Left lung (tissue), 10 donors: ENCODE data around the gene DCLK2. TPM values are rescaled to one million over a fixed set of nuclear protein-coding genes. Genes with fewer than 3 reads are reported as not detected.

ENCODE experiments used
- ATAC-seq: fragments of 200-7000 bp; cut with Tn5 transposase; one replicate; pipeline ENCODE4 v1.9.1; 2020; ENCODE audit warnings: moderate library complexity
- DNase-seq, 4 donors: peaks; one replicate each; pipeline ENCODE4 v3.0.0-alpha.2; 2013 to 2020
- H3K27ac ChIP-seq, 2 donors: fragments of 200-600 bp; sonication (generic) in 1 of 2; one replicate each; pipeline versions ENCODE4 v1.5.0 to v1.8.0; 2020 to 2021
- H3K27me3 ChIP-seq, 2 donors: fragments of 200-600 bp; sonication (generic) in 1 of 2; one replicate each; pipeline versions ENCODE4 v1.5.0 to v1.8.0; 2020 to 2021
- H3K36me3 ChIP-seq, 2 donors: fragments of 200-600 bp; sonication (generic) in 1 of 2; one replicate each; pipeline versions ENCODE4 v1.5.0 to v1.8.0; 2020 to 2021
- H3K4me1 ChIP-seq, 2 donors: fragments of 200-600 bp; one replicate each; pipeline ENCODE4 v1.8.0; 2021
- H3K4me3 ChIP-seq, 2 donors: fragments of 200-600 bp; sonication (generic) in 1 of 2; one replicate each; pipeline versions ENCODE4 v1.5.0 to v1.8.0; 2020 to 2021; ENCODE audit warnings: mild to moderate bottlenecking in 1 of 2
- H3K9me3 ChIP-seq, 2 donors: fragments of 200-600 bp; sonication (generic) in 1 of 2; one replicate each; pipeline versions ENCODE4 v1.5.0 to v1.8.0; 2020 to 2021
- CTCF ChIP-seq, 2 donors: fragments of 200-600 bp; sonication (generic) in 1 of 2; IDR thresholded peaks; one replicate each; pipeline versions ENCODE4 v1.5.0 to v1.8.0; 2021; ENCODE audit warnings: antibody characterized with exemption in 2 of 2
- intact Hi-C, 2 donors: fragments of 100-400 bp; cut with DNase I; formaldehyde crosslinking; loops; one replicate each; pipeline versions ENCODE4 v1.11.2 to v1.14.2; 2022
- polyA plus RNA-seq, 6 donors: library from polyadenylated mRNA; unstranded; fragments of 120-200 nt; gene quantifications; one replicate each; pipeline ENCODE4 v1.2.1, GENCODE V29; 2013; ENCODE audit not compliant: insufficient read length in 6 of 6
- total RNA-seq, 2 donors: library from RNA; stranded (reverse); fragmentation: NEBNext Ultra II Directional; extraction: Animal tissue kit (Norgen Biotek cat#: 25700); gene quantifications; one replicate each; pipeline ENCODE4 v1.2.1, GENCODE V29; 2021
- donor health status: DM: no; HTN: yes; CAD: no.
- donor health status: DM: no; HTN: no; CAD: no.

Gene DCLK2
- total and polyA plus RNA-seq, 8 donors: 2.6 to 12.9 (median 11.5) TPM

DNA sequence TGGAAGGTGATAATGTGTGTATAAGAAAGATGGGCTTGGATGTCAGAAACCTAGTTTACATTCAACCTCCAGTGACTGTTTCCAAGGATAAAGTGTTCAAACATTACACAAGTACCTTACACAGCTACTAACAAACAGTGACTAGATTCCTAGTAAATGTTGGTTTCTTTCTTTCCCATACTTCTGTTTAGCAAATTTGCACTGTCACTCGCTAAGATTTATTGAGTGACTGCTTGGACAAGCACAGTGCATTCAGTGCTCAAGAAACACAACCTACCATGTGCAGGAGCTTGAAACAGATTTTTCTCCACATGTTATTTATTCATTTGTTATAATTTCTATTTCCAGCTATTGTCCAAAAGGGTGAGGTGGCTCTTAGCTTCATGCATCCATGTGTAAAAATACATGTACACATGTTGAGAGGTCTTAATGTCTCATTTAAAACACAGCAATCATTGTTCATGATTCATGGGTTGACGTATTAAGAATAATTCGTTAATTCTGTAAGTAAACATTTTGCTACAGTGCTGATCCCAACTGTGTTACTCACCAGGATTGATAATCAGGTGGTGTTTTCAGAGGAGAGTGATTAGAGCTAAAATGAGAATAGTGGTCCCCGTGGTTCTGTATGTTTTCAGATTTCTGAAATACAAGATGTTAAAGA lies 153.0 kb downstream of the DCLK2 start:
- DNase-seq: no peak
- Histone ChIP-seq H3K27ac (no peak overlapping the region), H3K36me3 (no peaks in the 10 kb centered on the region), H3K4me1 (peaks cover 0 to 4% of the 10 kb centered on the region in 2 donors), H3K27me3 (no peaks in the 10 kb centered on the region), H3K9me3 (no peaks in the 10 kb centered on the region), H3K4me3 (no peak overlapping the region)
- ATAC-seq: no peak
- no peak for TF ChIP-seq CTCF (IDR thresholded peaks at IDR 0.05)
- intact Hi-C loops: no loop called here

DNA sequence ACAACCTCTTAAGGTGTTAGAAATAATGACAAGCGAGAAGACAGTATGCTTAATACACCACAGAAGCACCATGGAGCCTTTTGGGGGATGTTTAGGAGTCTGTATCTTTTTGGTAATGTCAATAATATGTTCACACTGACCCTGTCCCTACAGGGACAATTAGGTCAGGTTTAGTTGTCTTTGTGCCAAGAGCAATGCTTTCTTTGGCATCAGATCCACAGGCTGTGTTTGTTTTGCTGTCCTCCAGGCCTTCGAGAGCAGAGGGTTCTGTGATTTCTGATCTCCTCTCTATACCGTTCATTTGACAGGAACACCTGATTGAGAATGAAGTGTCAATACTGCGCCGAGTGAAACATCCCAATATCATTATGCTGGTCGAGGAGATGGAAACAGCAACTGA lies 153.8 kb downstream of the DCLK2 start:
- DNase-seq (no peak), ATAC-seq (no peak)
- Histone ChIP-seq H3K4me3 (no peak overlapping the region), H3K4me1 (peaks cover 0 to 4% of the 10 kb centered on the region in 2 donors), H3K9me3 (no peaks in the 10 kb centered on the region), H3K27ac (no peak overlapping the region), H3K36me3 (no peaks in the 10 kb centered on the region), H3K27me3 (no peaks in the 10 kb centered on the region)
- intact Hi-C loops: no loop called here
- TF ChIP-seq CTCF (IDR thresholded peaks at IDR 0.05): no peak

DNA sequence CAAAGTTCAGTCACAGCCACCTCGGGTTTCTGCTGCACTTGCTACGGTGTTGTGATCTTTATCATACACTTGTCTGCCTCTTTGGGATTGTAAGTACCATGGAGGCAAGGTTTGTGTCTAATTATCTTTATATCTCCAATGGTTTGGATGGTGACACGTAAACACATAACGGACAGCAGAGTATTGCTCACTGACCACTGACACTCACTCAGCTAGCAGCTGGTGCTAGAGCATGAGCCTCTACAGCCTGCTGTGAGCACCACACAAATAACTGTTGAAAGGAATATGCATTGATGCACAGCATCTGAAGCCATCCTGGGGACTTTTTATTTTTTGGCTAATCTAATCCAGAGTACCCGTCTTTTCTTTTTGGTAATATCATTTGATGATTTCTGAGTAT lies 156.0 kb downstream of the DCLK2 start:
- Histone ChIP-seq H3K4me3 (no peak overlapping the region), H3K27ac (no peak overlapping the region), H3K36me3 (no peaks in the 10 kb centered on the region), H3K27me3 (no peaks in the 10 kb centered on the region), H3K4me1 (peaks cover 0 to 4% of the 10 kb centered on the region in 2 donors), H3K9me3 (no peaks in the 10 kb centered on the region)
- DNase-seq (no peak), ATAC-seq (no peak)
- TF ChIP-seq CTCF (IDR thresholded peaks at IDR 0.05): no peak
- intact Hi-C loops: no loop called here

DNA sequence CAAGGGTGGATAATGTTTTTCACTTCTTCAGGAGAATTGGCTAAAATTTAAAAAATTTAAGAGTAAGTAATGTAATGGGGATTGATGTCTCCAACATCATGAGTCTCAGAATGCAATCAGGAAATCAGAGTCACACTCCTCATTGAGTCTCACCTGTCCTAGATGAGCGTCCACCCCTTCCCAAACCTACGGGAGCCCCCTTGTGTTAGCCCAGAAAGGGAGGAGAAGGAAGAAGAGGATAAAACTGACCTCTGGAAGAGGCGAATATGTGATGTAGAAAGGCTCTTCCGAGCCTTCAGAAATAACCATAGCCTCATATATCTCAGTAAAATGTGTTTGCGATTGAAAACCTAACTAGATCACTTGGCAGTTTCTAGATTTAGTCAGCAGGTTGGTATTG lies 157.1 kb downstream of the DCLK2 start:
- Histone ChIP-seq H3K36me3 (no peaks in the 10 kb centered on the region), H3K4me3 (no peak overlapping the region), H3K27me3 (no peaks in the 10 kb centered on the region), H3K27ac (no peak overlapping the region), H3K9me3 (no peaks in the 10 kb centered on the region), H3K4me1 (peaks cover 0 to 4% of the 10 kb centered on the region in 2 donors)
- DNase-seq (no peak), ATAC-seq (no peak)
- TF ChIP-seq CTCF (IDR thresholded peaks at IDR 0.05): no peak
- intact Hi-C loops: no loop called here

DNA sequence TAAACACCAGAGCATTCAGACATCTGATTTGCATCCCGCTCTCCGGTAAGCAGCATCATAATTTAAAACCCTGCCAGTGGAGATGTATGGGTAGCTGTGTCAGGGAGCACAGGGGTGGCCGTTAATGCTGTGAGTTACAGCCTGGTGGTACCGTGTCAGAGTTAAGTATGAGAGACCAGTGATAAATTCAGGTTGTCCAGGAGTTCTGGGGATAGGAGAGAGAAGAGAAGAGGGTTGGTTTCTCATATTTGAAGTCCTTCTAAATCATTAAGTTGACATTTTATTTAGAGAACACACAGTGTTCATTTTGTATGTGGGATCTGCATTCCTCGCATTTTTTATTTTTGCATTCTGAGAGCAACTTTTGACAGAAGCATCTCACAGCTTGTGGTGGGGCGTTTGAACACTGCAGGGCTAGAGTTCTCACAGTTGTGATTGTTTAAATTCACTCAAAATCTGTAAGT lies 157.6 kb downstream of the DCLK2 start:
- H3K27ac ChIP-seq: peak overlapping the region in 1 of 2 donors; percentile 51
- peaks cover 0 to 4% of the 10 kb centered on the region in 2 donors for H3K4me1 ChIP-seq
- no peak for TF ChIP-seq CTCF (IDR thresholded peaks at IDR 0.05)
- no peak overlapping the region for H3K4me3 ChIP-seq
- DNase-seq (no peak), ATAC-seq (no peak)
- H3K9me3 ChIP-seq: no peaks in the 10 kb centered on the region
- intact Hi-C loops: no loop called here
- H3K36me3 ChIP-seq: no peaks in the 10 kb centered on the region
- no peaks in the 10 kb centered on the region for H3K27me3 ChIP-seq
